ENCODE measurements around the gene PDE7B.

PDE7B gene

DNA sequence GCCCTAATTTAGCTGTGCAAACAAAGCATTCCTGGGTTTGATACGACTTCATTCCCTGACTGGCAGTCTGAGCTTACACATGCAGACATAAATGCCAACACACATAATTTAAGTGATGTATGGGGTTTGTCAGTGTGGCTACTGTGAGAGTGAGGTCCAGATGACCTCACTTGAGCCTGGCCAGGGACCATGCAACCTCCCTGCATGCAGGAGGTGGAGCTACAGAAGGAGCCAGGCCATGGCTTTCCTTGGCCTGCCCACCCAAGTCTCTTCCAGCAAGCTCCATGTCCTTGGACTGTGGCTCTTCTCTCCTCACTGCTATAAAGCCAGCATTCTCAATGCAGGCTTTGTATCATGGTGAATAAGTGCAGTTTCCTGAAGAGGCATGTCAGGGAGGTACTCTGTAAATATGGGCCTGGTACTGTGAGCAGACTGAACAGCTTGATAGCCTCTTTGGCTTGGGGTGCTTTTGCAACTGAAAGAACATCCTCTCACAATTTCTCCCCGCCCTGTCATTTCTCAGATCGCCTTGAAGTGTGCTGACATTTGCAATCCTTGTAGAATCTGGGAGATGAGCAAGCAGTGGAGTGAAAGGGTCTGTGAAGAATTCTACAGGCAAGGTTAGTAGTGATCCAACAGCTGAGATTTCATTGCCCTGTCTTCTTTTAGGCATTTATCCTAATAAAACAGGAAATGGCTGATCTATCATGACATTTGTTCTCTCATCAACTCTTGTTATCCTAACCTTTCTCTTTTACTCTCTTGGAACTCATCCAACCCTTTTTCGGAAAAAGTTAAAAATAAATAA is 329.4 kb downstream of the PDE7B start (continued):
- TF ChIP-seq, protein P1, sequence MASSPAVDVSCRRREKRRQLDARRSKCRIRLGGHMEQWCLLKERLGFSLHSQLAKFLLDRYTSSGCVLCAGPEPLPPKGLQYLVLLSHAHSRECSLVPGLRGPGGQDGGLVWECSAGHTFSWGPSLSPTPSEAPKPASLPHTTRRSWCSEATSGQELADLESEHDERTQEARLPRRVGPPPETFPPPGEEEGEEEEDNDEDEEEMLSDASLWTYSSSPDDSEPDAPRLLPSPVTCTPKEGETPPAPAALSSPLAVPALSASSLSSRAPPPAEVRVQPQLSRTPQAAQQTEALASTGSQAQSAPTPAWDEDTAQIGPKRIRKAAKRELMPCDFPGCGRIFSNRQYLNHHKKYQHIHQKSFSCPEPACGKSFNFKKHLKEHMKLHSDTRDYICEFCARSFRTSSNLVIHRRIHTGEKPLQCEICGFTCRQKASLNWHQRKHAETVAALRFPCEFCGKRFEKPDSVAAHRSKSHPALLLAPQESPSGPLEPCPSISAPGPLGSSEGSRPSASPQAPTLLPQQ (tag by site-specific recombination; IDR thresholded peaks at IDR 0.05): no peak
- TF ChIP-seq ZNF610 (tag by site-specific recombination; IDR thresholded peaks at IDR 0.05; ENCODE audit: borderline replicate concordance): no peak

DNA sequence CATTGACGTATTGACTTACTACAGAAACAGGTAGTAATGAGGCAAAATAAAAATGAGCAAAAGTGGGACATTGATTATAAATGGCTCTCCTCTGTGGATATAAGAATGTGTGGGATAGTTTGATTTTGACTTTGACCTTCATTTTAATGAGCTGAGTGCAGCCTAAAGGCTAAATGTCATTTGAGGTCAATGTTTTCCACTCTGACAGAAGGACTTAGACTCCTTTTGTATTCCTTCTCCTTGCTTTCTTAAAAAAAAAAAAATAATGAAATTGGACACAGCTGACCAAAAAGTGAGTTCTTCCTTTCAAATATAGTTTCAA is 330.0 kb downstream of the PDE7B start:
- no peaks in the 10 kb centered on the region for H3K4me1 ChIP-seq (ENCODE audit: control insufficient read depth, insufficient read depth, low read length)
- H3K4me3 ChIP-seq (ENCODE audit: low read depth, low read length): no peak overlapping the region
- ChIA-PET CTCF (interaction anchor here (0.7 to 1.4 kb wide), 3 partner anchors 9 to 45 kb away, joined by 3 to 4 read pairs (median 3); no protein-coding TSS in a partner anchor), POLR2A (no interaction called here)
- H3K36me3 ChIP-seq (ENCODE audit: control insufficient read depth in 2 of 2, insufficient read depth in 1 of 2, low read length in 2 of 2): no peaks in the 10 kb centered on the region
- TF ChIP-seq ZNF529 (tag by site-specific recombination; IDR thresholded peaks at IDR 0.05; ENCODE audit: insufficient replicate concordance): no peak
- no peak for TF ChIP-seq GLI2 (tag by site-specific recombination; IDR thresholded peaks at IDR 0.05; ENCODE audit: borderline replicate concordance, low read depth)
- no peak for TF ChIP-seq ZNF76 (tag by site-specific recombination; IDR thresholded peaks at IDR 0.05; ENCODE audit: borderline replicate concordance, low read depth)
- TF ChIP-seq TRIM28 (IDR thresholded peaks at IDR 0.05; ENCODE audit: borderline replicate concordance, low read length): no peak
- TF ChIP-seq RBAK (tag by site-specific recombination; IDR thresholded peaks at IDR 0.05): no peak
- no peak for TF ChIP-seq ZNF510 (tag by site-specific recombination; IDR thresholded peaks at IDR 0.05; ENCODE audit: insufficient replicate concordance)
- TF ChIP-seq ZNF548 (tag by site-specific recombination; IDR thresholded peaks at IDR 0.05): no peak
- no peak for TF ChIP-seq SALL2 (tag by site-specific recombination; IDR thresholded peaks at IDR 0.05; ENCODE audit: borderline replicate concordance)
- no peak for TF ChIP-seq ZNF121 (tag by site-specific recombination; IDR thresholded peaks at IDR 0.05)
- H3K27ac ChIP-seq (ENCODE audit: extremely low read depth, low read depth, low read length): no peak overlapping the region
- H3K9me3 ChIP-seq (ENCODE audit: control insufficient read depth, insufficient read depth, low read depth, low read length): no peaks in the 10 kb centered on the region

DNA sequence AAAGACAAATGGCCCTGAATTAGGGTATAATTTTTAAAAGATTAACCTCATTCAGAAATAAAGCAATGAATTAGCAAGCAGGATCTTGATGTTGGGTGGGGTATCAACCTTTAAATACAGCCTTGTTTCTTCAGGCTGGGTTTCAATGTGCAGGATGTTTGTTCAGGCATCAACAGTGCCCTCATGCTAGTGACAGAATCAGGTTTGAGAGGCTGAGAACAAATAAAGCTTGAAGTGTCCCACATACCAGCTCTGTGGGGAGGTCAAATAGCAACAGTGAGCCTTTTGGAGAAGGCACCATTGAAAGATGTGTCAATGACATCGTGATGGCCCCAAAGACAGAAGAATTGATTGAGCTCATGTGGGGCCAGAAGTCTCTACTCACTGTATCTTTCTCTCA is 330.4 kb downstream of the PDE7B start:
- POLR2A ChIA-PET: no interaction called here
- no peak overlapping the region for H3K4me3 ChIP-seq (ENCODE audit: low read depth, low read length)
- H3K36me3 ChIP-seq (ENCODE audit: control insufficient read depth in 2 of 2, insufficient read depth in 1 of 2, low read length in 2 of 2): no peaks in the 10 kb centered on the region
- H3K9me3 ChIP-seq (ENCODE audit: control insufficient read depth, insufficient read depth, low read depth, low read length): no peaks in the 10 kb centered on the region
- CTCF ChIA-PET: interaction anchor here (0.7 to 1.4 kb wide), 3 partner anchors 9 to 45 kb away, joined by 3 to 4 read pairs (median 3); no protein-coding TSS in a partner anchor
- no peak overlapping the region for H3K27ac ChIP-seq (ENCODE audit: extremely low read depth, low read depth, low read length)
- H3K4me1 ChIP-seq (ENCODE audit: control insufficient read depth, insufficient read depth, low read length): no peaks in the 10 kb centered on the region
- no peak for TF ChIP-seq PRDM1 (tag by site-specific recombination; IDR thresholded peaks at IDR 0.05)
- no peak for TF ChIP-seq KLF10 (tag by site-specific recombination; IDR thresholded peaks at IDR 0.05)
- TF ChIP-seq ZFP37 (tag by site-specific recombination; IDR thresholded peaks at IDR 0.05): no peak
- no peak for TF ChIP-seq HOXD13 (CRISPR knock-in tag; IDR thresholded peaks at IDR 0.05; ENCODE audit: borderline replicate concordance)
- no peak for TF ChIP-seq ZNF423 (tag by site-specific recombination; IDR thresholded peaks at IDR 0.05)
- TF ChIP-seq ZNF830 (tag by site-specific recombination; IDR thresholded peaks at IDR 0.05; ENCODE audit: low read depth): no peak
- TF ChIP-seq ZNF146 (tag by site-specific recombination; IDR thresholded peaks at IDR 0.05): no peak
- TF ChIP-seq ZSCAN23 (tag by site-specific recombination; IDR thresholded peaks at IDR 0.05): no peak
- TF ChIP-seq ZNF16 (tag by site-specific recombination; IDR thresholded peaks at IDR 0.05; ENCODE audit: low read depth): no peak
- TF ChIP-seq ZBTB1 (tag by site-specific recombination; IDR thresholded peaks at IDR 0.05): no peak
- no peak for TF ChIP-seq ZFP69B (tag by site-specific recombination; IDR thresholded peaks at IDR 0.05)
- TF ChIP-seq, protein P2, sequence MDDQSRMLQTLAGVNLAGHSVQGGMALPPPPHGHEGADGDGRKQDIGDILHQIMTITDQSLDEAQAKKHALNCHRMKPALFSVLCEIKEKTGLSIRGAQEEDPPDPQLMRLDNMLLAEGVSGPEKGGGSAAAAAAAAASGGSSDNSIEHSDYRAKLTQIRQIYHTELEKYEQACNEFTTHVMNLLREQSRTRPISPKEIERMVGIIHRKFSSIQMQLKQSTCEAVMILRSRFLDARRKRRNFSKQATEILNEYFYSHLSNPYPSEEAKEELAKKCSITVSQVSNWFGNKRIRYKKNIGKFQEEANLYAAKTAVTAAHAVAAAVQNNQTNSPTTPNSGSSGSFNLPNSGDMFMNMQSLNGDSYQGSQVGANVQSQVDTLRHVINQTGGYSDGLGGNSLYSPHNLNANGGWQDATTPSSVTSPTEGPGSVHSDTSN (CRISPR knock-in tag; IDR thresholded peaks at IDR 0.05): no peak
- TF ChIP-seq ZNF394 (tag by site-specific recombination; IDR thresholded peaks at IDR 0.05; ENCODE audit: borderline replicate concordance): no peak
- no peak for TF ChIP-seq ZNF670 (tag by site-specific recombination; IDR thresholded peaks at IDR 0.05; ENCODE audit: low read depth)
- TF ChIP-seq, protein P3, sequence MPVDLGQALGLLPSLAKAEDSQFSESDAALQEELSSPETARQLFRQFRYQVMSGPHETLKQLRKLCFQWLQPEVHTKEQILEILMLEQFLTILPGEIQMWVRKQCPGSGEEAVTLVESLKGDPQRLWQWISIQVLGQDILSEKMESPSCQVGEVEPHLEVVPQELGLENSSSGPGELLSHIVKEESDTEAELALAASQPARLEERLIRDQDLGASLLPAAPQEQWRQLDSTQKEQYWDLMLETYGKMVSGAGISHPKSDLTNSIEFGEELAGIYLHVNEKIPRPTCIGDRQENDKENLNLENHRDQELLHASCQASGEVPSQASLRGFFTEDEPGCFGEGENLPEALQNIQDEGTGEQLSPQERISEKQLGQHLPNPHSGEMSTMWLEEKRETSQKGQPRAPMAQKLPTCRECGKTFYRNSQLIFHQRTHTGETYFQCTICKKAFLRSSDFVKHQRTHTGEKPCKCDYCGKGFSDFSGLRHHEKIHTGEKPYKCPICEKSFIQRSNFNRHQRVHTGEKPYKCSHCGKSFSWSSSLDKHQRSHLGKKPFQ (tag by site-specific recombination; IDR thresholded peaks at IDR 0.05): no peak
- TF ChIP-seq, protein P4, sequence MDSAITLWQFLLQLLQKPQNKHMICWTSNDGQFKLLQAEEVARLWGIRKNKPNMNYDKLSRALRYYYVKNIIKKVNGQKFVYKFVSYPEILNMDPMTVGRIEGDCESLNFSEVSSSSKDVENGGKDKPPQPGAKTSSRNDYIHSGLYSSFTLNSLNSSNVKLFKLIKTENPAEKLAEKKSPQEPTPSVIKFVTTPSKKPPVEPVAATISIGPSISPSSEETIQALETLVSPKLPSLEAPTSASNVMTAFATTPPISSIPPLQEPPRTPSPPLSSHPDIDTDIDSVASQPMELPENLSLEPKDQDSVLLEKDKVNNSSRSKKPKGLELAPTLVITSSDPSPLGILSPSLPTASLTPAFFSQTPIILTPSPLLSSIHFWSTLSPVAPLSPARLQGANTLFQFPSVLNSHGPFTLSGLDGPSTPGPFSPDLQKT (IDR thresholded peaks at IDR 0.05; ENCODE audit: borderline replicate concordance, low read depth, low read length): no peak
- no peak for TF ChIP-seq RBAK (tag by site-specific recombination; IDR thresholded peaks at IDR 0.05)
- TF ChIP-seq ZIC2 (tag by site-specific recombination; IDR thresholded peaks at IDR 0.05): no peak
- no peak for TF ChIP-seq KLF1 (tag by site-specific recombination; IDR thresholded peaks at IDR 0.05)

Data from HEK293 (cell line).